ENCODE data around the gene SUPT5H.

DNA sequence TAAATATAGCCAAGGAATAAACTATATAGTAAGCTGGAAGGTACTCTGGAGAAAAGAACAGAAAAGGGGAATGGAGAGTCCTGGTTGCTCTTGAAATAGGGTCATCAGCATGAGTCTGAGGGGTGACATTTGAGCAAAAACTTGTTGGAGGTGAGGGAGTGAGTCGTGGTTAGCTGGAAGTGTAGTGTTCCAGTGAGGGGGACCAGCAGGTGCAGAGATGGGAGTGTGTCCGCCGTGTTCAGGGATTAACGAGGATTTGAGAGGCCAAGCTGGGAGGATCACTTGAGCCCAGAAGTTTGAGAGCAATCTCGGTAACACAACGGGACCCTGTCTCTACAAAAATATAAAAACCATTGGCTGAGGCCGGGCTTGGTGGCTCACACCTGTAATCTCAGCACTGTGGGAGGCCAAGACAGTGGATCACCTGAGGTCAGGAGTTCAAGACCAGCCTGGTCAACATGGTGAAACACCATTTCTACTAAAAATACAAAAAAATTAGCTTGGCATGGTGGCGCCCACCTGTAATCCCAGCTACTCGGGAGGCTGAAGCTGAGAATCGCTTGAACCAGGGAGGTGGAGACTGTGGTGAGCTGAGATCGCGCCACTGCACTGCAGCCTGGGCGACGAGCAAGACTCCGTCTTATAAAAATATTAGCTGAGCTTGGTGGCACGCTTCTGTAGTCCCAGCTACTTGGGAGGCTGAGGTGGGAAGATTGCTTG lies 1.1 kb downstream of the SUPT5H start:
- TF ChIP-seq, protein P1, sequence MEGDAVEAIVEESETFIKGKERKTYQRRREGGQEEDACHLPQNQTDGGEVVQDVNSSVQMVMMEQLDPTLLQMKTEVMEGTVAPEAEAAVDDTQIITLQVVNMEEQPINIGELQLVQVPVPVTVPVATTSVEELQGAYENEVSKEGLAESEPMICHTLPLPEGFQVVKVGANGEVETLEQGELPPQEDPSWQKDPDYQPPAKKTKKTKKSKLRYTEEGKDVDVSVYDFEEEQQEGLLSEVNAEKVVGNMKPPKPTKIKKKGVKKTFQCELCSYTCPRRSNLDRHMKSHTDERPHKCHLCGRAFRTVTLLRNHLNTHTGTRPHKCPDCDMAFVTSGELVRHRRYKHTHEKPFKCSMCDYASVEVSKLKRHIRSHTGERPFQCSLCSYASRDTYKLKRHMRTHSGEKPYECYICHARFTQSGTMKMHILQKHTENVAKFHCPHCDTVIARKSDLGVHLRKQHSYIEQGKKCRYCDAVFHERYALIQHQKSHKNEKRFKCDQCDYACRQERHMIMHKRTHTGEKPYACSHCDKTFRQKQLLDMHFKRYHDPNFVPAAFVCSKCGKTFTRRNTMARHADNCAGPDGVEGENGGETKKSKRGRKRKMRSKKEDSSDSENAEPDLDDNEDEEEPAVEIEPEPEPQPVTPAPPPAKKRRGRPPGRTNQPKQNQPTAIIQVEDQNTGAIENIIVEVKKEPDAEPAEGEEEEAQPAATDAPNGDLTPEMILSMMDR (IDR thresholded peaks at IDR 0.05), result no peak
- TF ChIP-seq EZH2 (IDR thresholded peaks at IDR 0.05), result no peak

Data from neural progenitor cell (in vitro differentiated cells).